ENCODE results near the gene MAN2A1. TPM values are rescaled to one million over a fixed set of nuclear protein-coding genes. Genes with fewer than 3 reads are reported as not detected.

Gene MAN2A1
- total RNA-seq, 2 experiments from 2014 or later, result 23.0 to 28.7 TPM

DNA sequence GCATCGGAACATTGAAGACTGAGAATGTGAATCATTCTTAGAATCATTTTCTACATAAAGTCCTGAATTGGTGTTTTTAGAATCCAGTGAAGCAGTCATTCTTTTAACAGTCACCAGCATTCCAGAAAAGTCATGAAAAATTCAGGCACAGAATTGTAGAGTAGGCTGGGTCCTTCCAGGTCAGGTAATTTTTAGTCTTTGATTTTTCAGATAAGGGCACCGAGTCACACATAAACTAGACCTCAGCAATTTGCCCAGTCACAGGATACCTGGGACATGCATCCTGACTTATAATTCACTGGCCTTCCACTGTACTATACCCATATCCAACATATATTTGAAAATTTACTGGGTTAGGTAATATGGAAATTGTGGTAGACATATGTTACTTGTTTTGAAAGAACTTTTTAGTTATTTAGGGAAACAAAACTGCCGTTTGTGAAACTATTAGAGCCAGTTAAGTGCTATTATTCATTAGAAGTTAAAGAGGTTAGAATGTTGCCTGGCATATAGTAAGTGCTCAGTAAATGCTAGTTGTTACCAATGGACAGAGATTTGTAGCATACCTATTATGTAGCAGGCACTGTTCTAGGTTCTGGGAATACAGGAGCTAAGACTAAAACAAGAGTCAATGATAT lies 10.9 kb downstream of the MAN2A1 start:
- Histone ChIP-seq H3K4me2 (ENCODE audit: low read length) (no peak overlapping the region), H3K36me3 (ENCODE audit: insufficient read depth, low read length) (peaks cover 9% of the 10 kb centered on the region), H2AFZ (ENCODE audit: low read length) (no peak overlapping the region), H4K20me1 (ENCODE audit: insufficient read depth, low read length) (peaks cover 13% of the 10 kb centered on the region), H3K27ac (ENCODE audit: low read depth, low read length, poor library complexity, severe bottlenecking) (no peak overlapping the region), H3K4me1 (ENCODE audit: insufficient read depth, low read length, poor library complexity, severe bottlenecking) (peaks cover 9% of the 10 kb centered on the region), H3K4me3 (ENCODE audit: low read depth, low read length, poor library complexity, severe bottlenecking) (no peak overlapping the region), H3K79me2 (ENCODE audit: insufficient read depth, low read depth, low read length) (peaks cover 59% of the 10 kb centered on the region; the same call in 1 of the 2 replicates), H3K9me2 (ENCODE audit: insufficient read depth, low read length) (no peaks in the 10 kb centered on the region), H3K9me3 (ENCODE audit: low read length) (no peaks in the 10 kb centered on the region)
- CTCF ChIA-PET (ENCODE audit: unreplicated experiment), result no interaction called here
- no peak for TF ChIP-seq EZH2phosphoT487 (IDR thresholded peaks at IDR 0.05; ENCODE audit: borderline replicate concordance, low read depth, low read length)
- TF ChIP-seq, protein P1, sequence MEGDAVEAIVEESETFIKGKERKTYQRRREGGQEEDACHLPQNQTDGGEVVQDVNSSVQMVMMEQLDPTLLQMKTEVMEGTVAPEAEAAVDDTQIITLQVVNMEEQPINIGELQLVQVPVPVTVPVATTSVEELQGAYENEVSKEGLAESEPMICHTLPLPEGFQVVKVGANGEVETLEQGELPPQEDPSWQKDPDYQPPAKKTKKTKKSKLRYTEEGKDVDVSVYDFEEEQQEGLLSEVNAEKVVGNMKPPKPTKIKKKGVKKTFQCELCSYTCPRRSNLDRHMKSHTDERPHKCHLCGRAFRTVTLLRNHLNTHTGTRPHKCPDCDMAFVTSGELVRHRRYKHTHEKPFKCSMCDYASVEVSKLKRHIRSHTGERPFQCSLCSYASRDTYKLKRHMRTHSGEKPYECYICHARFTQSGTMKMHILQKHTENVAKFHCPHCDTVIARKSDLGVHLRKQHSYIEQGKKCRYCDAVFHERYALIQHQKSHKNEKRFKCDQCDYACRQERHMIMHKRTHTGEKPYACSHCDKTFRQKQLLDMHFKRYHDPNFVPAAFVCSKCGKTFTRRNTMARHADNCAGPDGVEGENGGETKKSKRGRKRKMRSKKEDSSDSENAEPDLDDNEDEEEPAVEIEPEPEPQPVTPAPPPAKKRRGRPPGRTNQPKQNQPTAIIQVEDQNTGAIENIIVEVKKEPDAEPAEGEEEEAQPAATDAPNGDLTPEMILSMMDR (conservative IDR thresholded peaks at IDR 0.05; ENCODE audit: low read length), result no peak
- intact Hi-C loops (cut with micrococcal nuclease; ENCODE audit: unreplicated experiment), result no loop called here
- no peak for DNase-seq (ENCODE audit: low spot score)
- POLR2A ChIA-PET, result interaction anchor here (1.4 to 1.5 kb wide), 2 partner anchors 11 to 96 kb away, joined by 3 to 6 read pairs; partner anchors contain the start of gene MAN2A1
- no TSS peak for BruUV-seq (replicated peaks)

GRCh38 chr5:109701252-109701651 lies 11.5 kb downstream of the MAN2A1 start:
- Histone ChIP-seq H3K4me3 (ENCODE audit: low read depth, low read length, poor library complexity, severe bottlenecking) (no peak overlapping the region), H3K4me2 (ENCODE audit: low read length) (no peak overlapping the region), H3K36me3 (ENCODE audit: insufficient read depth, low read length) (peaks cover 9% of the 10 kb centered on the region), H3K79me2 (ENCODE audit: insufficient read depth, low read depth, low read length) (peaks cover 53% of the 10 kb centered on the region; the same call in 1 of the 2 replicates), H3K9me2 (ENCODE audit: insufficient read depth, low read length) (no peaks in the 10 kb centered on the region), H2AFZ (ENCODE audit: low read length) (no peak overlapping the region), H3K9me3 (ENCODE audit: low read length) (no peaks in the 10 kb centered on the region), H3K4me1 (ENCODE audit: insufficient read depth, low read length, poor library complexity, severe bottlenecking) (peaks cover 2% of the 10 kb centered on the region), H3K27ac (ENCODE audit: low read depth, low read length, poor library complexity, severe bottlenecking) (no peak overlapping the region), H4K20me1 (ENCODE audit: insufficient read depth, low read length) (peaks cover 13% of the 10 kb centered on the region)
- POLR2A ChIA-PET, result interaction anchor here (0.8 to 1.5 kb wide), 4 partner anchors 10 to 95 kb away, joined by 3 to 9 read pairs (median 4); partner anchors contain the start of gene MAN2A1
- intact Hi-C loops (cut with micrococcal nuclease; ENCODE audit: unreplicated experiment), result no loop called here
- DNase-seq (ENCODE audit: low spot score), result no peak
- CTCF ChIA-PET (ENCODE audit: unreplicated experiment), result no interaction called here
- TF ChIP-seq, protein P1 (conservative IDR thresholded peaks at IDR 0.05; ENCODE audit: low read length), result no peak
- no peak for TF ChIP-seq EZH2phosphoT487 (IDR thresholded peaks at IDR 0.05; ENCODE audit: borderline replicate concordance, low read depth, low read length)
- BruUV-seq (replicated peaks), result no TSS peak

DNA sequence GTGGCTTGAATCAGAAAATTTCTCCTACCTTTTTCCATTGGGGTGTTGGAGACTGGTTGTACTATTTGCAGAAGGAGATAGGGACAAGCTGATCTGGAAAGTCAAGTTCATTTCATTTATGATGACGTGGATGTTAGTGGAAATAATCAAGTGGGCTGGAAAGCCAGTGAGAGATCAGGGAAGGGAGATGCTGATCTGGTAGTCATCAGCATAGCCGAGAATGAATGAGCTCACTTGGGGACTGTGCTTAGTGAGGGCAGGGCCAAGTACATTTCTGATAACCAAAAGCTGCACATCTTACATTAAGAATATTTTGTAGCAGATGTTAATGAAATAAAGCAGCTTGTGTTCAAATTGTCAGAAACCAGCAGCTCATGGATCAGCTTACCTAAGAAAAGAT lies 12.1 kb downstream of the MAN2A1 start:
- H3K4me3 ChIP-seq (ENCODE audit: low read depth, low read length, poor library complexity, severe bottlenecking), result no peak overlapping the region
- no peak for DNase-seq (ENCODE audit: low spot score)
- ChIA-PET CTCF (ENCODE audit: unreplicated experiment) (no interaction called here), POLR2A (interaction anchor here (0.6 to 1.5 kb wide), 6 partner anchors 11 to 1470 kb away, joined by 3 to 9 read pairs (median 3); partner anchors contain the start of gene MAN2A1)
- no peak overlapping the region for H2AFZ ChIP-seq (ENCODE audit: low read length)
- no peak overlapping the region for H3K4me2 ChIP-seq (ENCODE audit: low read length)
- BruUV-seq (replicated peaks), result no TSS peak
- H3K27ac ChIP-seq (ENCODE audit: low read depth, low read length, poor library complexity, severe bottlenecking), result no peak overlapping the region
- intact Hi-C loops (cut with micrococcal nuclease; ENCODE audit: unreplicated experiment), result no loop called here
- H3K9me3 ChIP-seq (ENCODE audit: low read length), result no peaks in the 10 kb centered on the region
- H3K36me3 ChIP-seq (ENCODE audit: insufficient read depth, low read length), result peaks cover 9% of the 10 kb centered on the region; the same call in 1 of the 2 replicates
- peaks cover 48% of the 10 kb centered on the region; the same call in 1 of the 2 replicates for H3K79me2 ChIP-seq (ENCODE audit: insufficient read depth, low read depth, low read length)
- H4K20me1 ChIP-seq (ENCODE audit: insufficient read depth, low read length), result peaks cover 8% of the 10 kb centered on the region
- no peaks in the 10 kb centered on the region for H3K9me2 ChIP-seq (ENCODE audit: insufficient read depth, low read length)
- H3K4me1 ChIP-seq (ENCODE audit: insufficient read depth, low read length, poor library complexity, severe bottlenecking), result no peaks in the 10 kb centered on the region
- TF ChIP-seq, protein P1 (conservative IDR thresholded peaks at IDR 0.05; ENCODE audit: low read length), result no peak
- no peak for TF ChIP-seq EZH2phosphoT487 (IDR thresholded peaks at IDR 0.05; ENCODE audit: borderline replicate concordance, low read depth, low read length)
